Gastrocnemius medialis (tissue), 4 donors: ENCODE data around the gene CHAF1A. TPM values are rescaled to one million over a fixed set of nuclear protein-coding genes. Genes with fewer than 3 reads are reported as not detected.

ENCODE experiments used
- ATAC-seq, 2 donors: fragments of 150-250 bp; one replicate each; pipeline ENCODE4 v1.9.1; 2016
- DNase-seq, 2 donors: peaks; one replicate each; pipeline ENCODE4 v3.0.0-alpha.2; 2019
- H3K27ac ChIP-seq, 4 donors: fragments of 200-600 bp; sonication (generic); 1 replicate in 1 of 4; 2 replicates in 3 of 4; pipeline ENCODE4 v1.5.1; 2016 to 2018; ENCODE audit warnings: mild to moderate bottlenecking in 2 of 4, moderate library complexity in 1 of 4
- H3K27me3 ChIP-seq, 3 donors: fragments of 200-600 bp; sonication (generic) in 2 of 3; 1 replicate in 1 of 3; 2 replicates in 2 of 3; pipeline versions ENCODE4 v1.5.1 to v1.6.0; 2016 to 2019; ENCODE audit warnings: mild to moderate bottlenecking in 1 of 3, moderate library complexity in 1 of 3
- H3K36me3 ChIP-seq, 2 donors: fragments of 200-600 bp; sonication (generic) in 1 of 2; one replicate each; pipeline ENCODE4 v1.5.1; 2017 to 2018
- H3K4me1 ChIP-seq, 2 donors: fragments of 200-600 bp; sonication (generic) in 1 of 2; one replicate each; pipeline ENCODE4 v1.5.1; 2016 to 2017; ENCODE audit warnings: mild to moderate bottlenecking in 2 of 2
- H3K4me3 ChIP-seq, 4 donors: fragments of 200-600 bp; sonication (generic) in 3 of 4; 1 replicate in 1 of 4; 2 replicates in 3 of 4; pipeline ENCODE4 v1.5.1; 2016 to 2019; ENCODE audit warnings: mild to moderate bottlenecking in 2 of 4
- H3K9me3 ChIP-seq, 3 donors: fragments of 200-600 bp; sonication (generic) in 2 of 3; 1 replicate in 1 of 3; 2 replicates in 2 of 3; pipeline ENCODE4 v1.5.1; 2016 to 2019
- CTCF ChIP-seq, 5 experiments: fragments of 450-650 bp in 3 of 5; fragments of 200-600 bp in 2 of 5; sonication (generic) in 2 of 5; IDR thresholded peaks in 4 of 5; conservative IDR thresholded peaks in 1 of 5; 1 replicate in 4 of 5; 2 replicates in 1 of 5; pipeline ENCODE4 v1.5.1; 2016 to 2019; ENCODE audit warnings: antibody characterized with exemption in 5 of 5, mild to moderate bottlenecking in 3 of 5, moderate library complexity in 3 of 5
- POLR2A ChIP-seq, 2 donors: fragments of 450-650 bp; IDR thresholded peaks; one replicate each; pipeline ENCODE4 v1.6.1; 2017; ENCODE audit warnings: antibody characterized with exemption in 2 of 2, mild to moderate bottlenecking in 2 of 2, moderate library complexity in 2 of 2
- in situ Hi-C, 4 donors: fragments of 200-750 bp; cut with MboI; loops; one replicate each; pipeline versions ENCODE4 v1.15.0 to v1.8.0; 2017; ENCODE audit warnings: low sequenced_read_pairs in 4 of 4
- intact Hi-C: fragments of 100-400 bp; cut with DNase I; formaldehyde crosslinking; loops from one replicate; pipeline ENCODE4 v1.15.1; 2023; ENCODE audit warnings: low total_unique reads
- total RNA-seq, 4 donors: library from RNA; depleted of rRNA; stranded (reverse); fragments of >200 nt; gene quantifications; one replicate each; pipeline versions ENCODE4 v1.1.0 to v1.2.3, GENCODE V29; 2016

Gene CHAF1A
- total RNA-seq, 4 donors from 2014 or later: 7.3 to 15.8 (median 9.7) TPM

- intact Hi-C loops: no loop called here
- ATAC-seq: no peak
- no peak overlapping the region for H3K27ac ChIP-seq
- DNase-seq: no peak
- no peaks in the 10 kb centered on the region for H3K9me3 ChIP-seq
- H3K36me3 ChIP-seq: no peaks in the 10 kb centered on the region
- peaks cover 40 to 43% of the 10 kb centered on the region in 2 donors for H3K4me1 ChIP-seq
- H3K27me3 ChIP-seq: no peaks in the 10 kb centered on the region
- H3K4me3 ChIP-seq: no peak overlapping the region
- in situ Hi-C loops: no loop called here
- TF ChIP-seq POLR2A (IDR thresholded peaks at IDR 0.05) (no peak), CTCF (IDR thresholded peaks at IDR 0.05 in 4 of 5, conservative IDR thresholded peaks at IDR 0.05 in 1 of 5) (no peak)
Observed at GRCh38 chr19:4386041-4386782, 16.2 kb upstream of the CHAF1A start.

GRCh38 chr19:4388337-4389063 lies 13.9 kb upstream of the CHAF1A start:
- Histone ChIP-seq H3K36me3 (no peaks in the 10 kb centered on the region), H3K4me1 (peaks cover 51 to 66% of the 10 kb centered on the region in 2 donors), H3K4me3 (no peak overlapping the region), H3K27me3 (no peaks in the 10 kb centered on the region), H3K9me3 (no peaks in the 10 kb centered on the region), H3K27ac (peak overlapping the region; percentile 83 to 90 (median 86))
- TF ChIP-seq CTCF (IDR thresholded peaks at IDR 0.05 in 4 of 5, conservative IDR thresholded peaks at IDR 0.05 in 1 of 5) (peak in 3 of 5 experiments; percentile 5 to 37 (median 10)), POLR2A (IDR thresholded peaks at IDR 0.05) (peak; percentile 37 to 42)
- intact Hi-C loops: no loop called here
- in situ Hi-C loops: no loop called here
- ATAC-seq (peak; percentile 73 to 79), DNase-seq (peak; percentile 78 to 80)

- intact Hi-C loops (no loop called here), in situ Hi-C loops (no loop called here)
- ATAC-seq: no peak
- TF ChIP-seq CTCF (IDR thresholded peaks at IDR 0.05 in 4 of 5, conservative IDR thresholded peaks at IDR 0.05 in 1 of 5) (no peak), POLR2A (IDR thresholded peaks at IDR 0.05) (no peak)
- Histone ChIP-seq H3K27me3 (no peaks in the 10 kb centered on the region), H3K36me3 (no peaks in the 10 kb centered on the region), H3K4me3 (no peak overlapping the region), H3K27ac (peak overlapping the region; percentile 83 to 90 (median 86)), H3K4me1 (peaks cover 51 to 71% of the 10 kb centered on the region in 2 donors), H3K9me3 (no peaks in the 10 kb centered on the region)
- no peak for DNase-seq
Observed at GRCh38 chr19:4389064-4389375, 13.4 kb upstream of the CHAF1A start.

DNA sequence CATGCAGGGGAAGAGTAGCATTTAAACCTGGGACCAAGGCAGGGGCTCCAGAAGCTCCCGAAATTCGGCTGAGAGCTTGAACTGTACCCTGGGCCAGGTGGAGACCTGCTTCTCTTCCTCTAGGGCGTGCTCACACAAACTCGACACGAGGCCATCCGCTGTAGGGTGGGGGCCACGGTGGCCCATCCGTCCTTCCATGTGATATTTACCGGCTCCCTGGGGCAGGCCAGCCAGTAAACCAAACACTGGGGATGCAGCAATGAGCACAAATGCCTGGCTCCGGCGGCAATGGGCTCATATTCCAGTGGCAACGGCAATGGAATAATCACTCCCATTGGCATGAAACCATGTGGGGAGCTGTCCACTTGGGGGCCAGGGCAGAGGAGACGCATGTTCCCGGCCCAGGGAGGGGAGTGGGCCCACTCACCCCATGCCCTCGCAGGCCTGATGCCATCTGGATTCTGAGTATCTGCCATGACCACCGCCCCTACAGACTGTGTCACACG lies 12.9 kb upstream of the CHAF1A start:
- DNase-seq: peak in 1 of 2 donors; percentile 48
- Histone ChIP-seq H3K27me3 (no peaks in the 10 kb centered on the region), H3K4me1 (peaks cover 56 to 73% of the 10 kb centered on the region in 2 donors), H3K36me3 (no peaks in the 10 kb centered on the region), H3K27ac (peak overlapping the region; percentile 83 to 90 (median 86)), H3K9me3 (no peaks in the 10 kb centered on the region), H3K4me3 (no peak overlapping the region)
- ATAC-seq: peak in 1 of 2 donors; percentile 21
- TF ChIP-seq POLR2A (IDR thresholded peaks at IDR 0.05) (no peak), CTCF (IDR thresholded peaks at IDR 0.05 in 4 of 5, conservative IDR thresholded peaks at IDR 0.05 in 1 of 5) (no peak)
- intact Hi-C loops: loop anchor here (2.0 kb wide), 1 partner anchor 15 kb away; no protein-coding TSS in a partner anchor
- in situ Hi-C loops: no loop called here
